Eye (tissue), 1 donor: Measurements from ENCODE around the gene ZFR.
A peak's percentile ranks its signal among the peaks of the same experiment; 100 is the strongest.
"Not testable (repeated sequence)": the region's sequence is repeated elsewhere in the genome, so short reads cannot be mapped to it uniquely, and the experiment has no call there.

Experiments used
- DNase-seq: peaks from one replicate; pipeline ENCODE4 v3.0.0-alpha.2; 2015

Gene ZFR

DNA sequence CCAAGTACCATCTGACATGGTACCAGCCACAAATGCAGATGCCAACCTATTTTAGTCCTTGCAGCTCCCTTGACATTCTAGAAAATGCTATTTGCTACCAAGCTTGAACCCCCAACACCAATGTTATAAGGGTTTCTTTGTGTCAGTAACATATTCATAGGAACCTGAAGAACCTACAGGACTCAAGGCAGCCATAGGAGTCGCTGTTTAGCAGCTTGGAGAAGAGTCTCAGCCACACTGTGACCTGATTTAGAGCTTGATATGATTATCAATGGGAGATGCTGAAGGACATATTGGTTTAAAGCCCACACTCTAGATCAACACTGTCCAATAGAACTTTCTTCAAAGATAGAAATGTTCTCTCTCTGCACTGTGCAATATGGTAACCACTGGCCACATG is 6.4 kb upstream of the ZFR start:
- no peak for DNase-seq

- no peak for DNase-seq
Measured at GRCh38 chr5:32449262-32449661, 4.7 kb upstream of the ZFR start.

GRCh38 chr5:32446630-32447029 is 2.1 kb upstream of the ZFR start:
- no peak for DNase-seq

DNA sequence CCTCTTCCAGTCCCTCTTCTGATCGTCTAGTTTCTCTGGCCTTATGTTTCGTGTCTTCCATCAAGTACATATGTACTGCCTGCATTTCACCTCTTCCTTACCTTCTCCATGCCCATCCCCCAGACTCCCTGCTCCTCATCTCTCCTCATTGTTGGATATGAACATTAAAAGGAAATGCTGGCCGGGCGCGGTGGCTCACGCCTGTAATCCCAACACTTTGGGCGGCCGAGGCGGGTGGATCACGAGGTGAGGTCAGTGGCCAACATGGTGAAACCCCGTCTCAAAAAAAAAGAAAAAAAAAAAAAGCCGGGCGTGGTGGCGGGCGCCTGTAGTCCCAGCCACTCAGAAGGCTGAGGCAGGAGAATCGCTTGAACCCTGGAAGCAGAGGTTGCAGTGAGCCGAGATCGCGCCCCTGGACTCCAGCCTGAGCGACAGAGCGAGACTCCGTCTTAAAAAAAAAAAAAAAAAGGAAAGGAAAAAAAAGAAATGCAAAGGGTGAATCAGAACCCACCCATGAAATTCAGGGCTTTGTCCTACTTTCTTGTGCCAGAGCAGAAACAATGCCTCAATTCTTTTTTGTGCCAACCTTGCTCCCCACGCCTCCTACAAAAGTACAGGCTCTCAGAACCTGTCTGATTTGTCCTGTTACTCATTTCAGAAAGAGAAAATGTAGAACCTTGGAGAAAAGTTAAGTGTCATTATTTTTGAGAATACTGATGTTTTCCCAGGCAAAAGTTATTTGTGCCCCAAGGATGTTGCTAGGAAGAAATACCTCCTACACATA is 1.5 kb upstream of the ZFR start:
- DNase-seq, result no peak

GRCh38 chr5:32445287-32445758 is 783 bp upstream of the ZFR start:
- no peak for DNase-seq

DNA sequence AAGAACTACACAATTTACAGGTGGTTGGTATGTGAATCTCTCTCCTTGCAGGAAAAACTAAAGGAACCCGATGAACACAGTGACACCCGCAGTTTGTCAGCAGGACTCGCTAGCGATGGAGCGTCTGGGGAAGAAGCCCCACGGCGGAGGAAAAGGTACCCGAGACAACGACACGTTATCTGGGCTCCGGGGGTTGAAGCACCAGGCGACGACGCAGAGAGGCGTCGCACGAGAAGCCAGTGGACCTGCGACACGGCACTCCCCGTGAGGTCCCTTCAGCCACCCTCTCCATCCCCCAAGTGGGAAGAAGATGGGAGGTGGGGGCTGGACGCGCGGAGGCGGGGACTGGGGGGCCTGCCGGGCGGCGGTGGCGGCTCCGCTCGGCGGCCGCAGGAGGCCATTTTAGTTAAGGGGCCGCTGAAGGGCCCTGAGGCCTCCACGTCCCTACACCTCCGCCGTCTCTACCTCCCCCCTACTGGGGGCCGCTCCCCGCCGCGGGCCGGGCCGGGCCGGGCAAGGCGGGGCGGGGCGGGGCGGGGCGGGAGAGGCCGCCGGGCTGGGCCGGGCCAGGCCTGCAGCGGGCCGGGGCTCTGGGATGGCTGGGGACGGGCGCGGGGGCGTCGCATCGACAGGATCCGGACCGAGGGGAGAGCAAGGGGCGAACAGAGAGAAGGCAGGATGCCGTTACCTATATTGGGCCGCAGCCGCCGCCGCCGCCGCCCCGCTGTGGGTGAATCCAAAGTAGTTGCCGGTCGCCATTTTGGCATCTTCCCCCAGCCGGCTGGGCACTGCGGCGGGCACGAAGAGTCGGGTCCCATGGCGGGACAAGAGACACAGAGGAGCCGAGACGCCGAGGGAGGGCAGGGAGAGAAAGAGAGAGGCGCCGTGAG is 754 bp downstream of the ZFR start:
- DNase-seq, result peak; percentile 76

- DNase-seq, result no peak
Measured at GRCh38 chr5:32443145-32443540, 1.4 kb downstream of the ZFR start.

GRCh38 chr5:32439086-32439642 is 5.4 kb downstream of the ZFR start:
- DNase-seq, result no peak

DNA sequence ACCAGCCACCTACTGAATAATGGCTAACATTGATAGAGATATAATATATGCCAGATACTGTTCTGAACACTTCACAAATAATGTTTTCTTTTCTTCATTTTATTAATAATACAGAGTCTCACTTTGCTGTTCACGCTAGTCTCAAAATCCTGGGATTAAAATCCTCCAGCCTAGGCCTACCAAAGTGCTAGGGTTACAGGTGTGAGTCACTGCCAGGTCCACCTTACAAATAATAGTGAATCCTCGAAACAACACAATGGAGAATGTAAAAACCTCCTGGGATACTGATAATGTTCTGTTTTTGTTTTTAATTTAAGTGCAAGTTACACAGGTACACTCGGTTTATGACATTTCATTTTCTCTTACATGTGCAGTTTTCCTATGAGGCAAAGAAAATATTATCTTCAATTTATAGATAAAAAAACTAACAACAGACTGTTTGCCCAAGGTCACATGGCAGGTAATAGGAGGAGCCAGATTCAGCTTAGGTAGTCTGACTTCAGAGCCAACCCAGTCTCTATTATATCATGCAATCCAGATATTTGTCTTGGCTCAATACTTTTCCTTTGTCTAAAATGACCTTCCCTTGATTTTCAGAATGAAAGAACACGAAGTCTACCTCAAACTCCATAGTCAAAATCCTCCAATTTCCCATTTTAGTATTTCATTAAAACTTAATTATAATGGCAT is 7.8 kb downstream of the ZFR start:
- DNase-seq, result no peak

DNA sequence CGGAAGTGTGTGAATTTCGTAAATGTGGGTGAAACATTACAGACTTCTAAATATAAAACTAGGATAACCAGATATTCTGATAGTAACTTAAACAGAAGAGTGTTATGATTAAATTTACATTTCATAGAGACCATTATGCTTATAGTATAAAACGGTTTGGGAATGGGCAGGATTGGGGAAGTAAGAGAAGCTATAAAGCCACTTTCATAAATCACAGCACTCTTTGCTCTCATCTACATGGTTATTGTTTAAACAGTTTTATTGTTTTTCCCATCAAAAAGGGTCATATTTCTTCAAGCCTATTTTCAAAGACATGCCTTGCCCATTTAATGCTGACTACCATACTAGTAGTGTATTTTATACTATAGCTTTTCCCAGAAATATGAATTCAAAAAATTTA is 9.2 kb downstream of the ZFR start:
- no peak for DNase-seq

- DNase-seq, result no peak
Measured at GRCh38 chr5:32434221-32434620, 10.3 kb downstream of the ZFR start.

DNA sequence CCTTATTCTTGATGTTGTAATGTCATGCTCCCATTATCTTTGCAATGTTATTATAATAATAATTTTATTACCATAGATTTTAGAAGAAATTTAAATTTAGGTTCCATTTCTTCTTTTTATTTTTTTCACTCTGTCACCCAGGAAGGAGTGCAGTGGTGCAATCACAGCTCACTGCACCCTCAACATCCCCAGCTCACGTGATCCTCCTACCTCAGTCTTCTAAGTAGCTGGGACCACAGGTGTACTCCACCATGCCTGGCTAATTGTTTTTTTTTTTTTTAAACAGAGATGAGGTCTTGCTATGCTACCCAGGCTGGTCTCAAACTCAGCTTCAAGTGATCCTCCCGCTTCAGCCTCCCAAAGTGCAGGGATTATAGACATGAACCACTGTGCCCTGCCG is 11.9 kb downstream of the ZFR start:
- no peak for DNase-seq

DNA sequence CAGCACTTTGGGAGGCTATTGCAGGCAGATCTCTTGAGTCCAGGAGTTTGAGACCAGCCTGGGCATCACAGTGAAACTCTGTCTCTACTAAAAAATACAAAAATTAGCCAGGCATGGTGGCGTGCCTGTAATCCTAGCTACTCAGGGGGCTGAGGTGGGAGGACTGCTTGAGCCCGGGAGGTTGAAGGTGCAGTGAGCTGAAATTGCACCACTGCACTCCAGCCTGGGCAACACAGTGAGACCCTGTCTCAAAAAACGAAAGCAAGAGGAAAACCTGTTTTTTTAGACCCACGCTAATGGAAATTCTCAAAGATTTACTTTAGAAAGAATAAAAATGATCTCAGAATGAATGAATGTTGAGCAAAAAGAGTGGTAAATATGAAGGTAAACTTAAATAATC is 13.7 kb downstream of the ZFR start:
- DNase-seq, result not testable (repeated sequence)

DNA sequence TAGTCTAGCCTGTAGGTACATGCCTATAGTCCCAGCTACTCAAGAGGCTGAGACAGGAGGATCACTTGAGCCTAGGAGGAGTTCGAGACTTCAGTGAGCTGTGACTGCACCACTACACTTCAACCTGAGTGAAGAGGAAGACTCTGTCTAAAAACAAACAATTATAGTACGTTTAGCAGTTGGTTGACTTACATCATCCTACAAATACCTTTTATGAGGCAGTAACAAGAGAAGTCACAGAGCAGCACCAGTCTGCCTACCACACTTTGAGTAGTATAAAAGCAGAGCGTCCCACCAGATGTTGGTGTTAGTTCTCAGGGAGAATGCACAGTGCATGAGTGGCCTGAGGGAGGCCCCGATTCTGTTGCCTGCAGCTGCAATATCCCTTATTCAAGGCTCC is 16.1 kb downstream of the ZFR start:
- DNase-seq, result no peak

GRCh38 chr5:32426440-32427151 is 17.9 kb downstream of the ZFR start:
- DNase-seq, result no peak

GRCh38 chr5:32422697-32423096 is 21.8 kb downstream of the ZFR start:
- DNase-seq, result no peak

GRCh38 chr5:32421075-32421474 is 23.5 kb downstream of the ZFR start:
- DNase-seq, result no peak

- DNase-seq, result no peak
Measured at GRCh38 chr5:32420506-32420905, 24.0 kb downstream of the ZFR start.

DNA sequence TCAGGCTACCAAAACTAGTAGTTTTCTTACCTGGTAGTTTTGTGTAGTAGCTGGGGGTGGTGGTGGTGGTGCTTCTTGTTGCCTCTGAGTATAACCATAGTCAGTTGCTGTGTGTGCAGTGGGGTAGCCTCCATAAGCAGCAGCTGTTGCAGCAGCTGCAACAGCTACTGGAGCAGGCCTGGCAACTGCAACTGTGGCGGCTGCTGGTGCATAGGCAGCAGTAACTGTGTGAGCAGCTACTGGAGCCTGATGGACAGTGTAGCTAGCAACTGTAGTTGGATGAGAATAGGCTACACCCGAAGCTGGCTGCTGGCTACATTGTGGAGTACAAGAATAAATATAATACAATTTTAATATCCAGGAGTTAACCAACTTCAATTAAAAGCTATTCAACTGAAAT is 24.7 kb downstream of the ZFR start:
- DNase-seq, result peak; percentile 48

GRCh38 chr5:32413466-32414263 is 30.9 kb downstream of the ZFR start:
- no peak for DNase-seq

DNA sequence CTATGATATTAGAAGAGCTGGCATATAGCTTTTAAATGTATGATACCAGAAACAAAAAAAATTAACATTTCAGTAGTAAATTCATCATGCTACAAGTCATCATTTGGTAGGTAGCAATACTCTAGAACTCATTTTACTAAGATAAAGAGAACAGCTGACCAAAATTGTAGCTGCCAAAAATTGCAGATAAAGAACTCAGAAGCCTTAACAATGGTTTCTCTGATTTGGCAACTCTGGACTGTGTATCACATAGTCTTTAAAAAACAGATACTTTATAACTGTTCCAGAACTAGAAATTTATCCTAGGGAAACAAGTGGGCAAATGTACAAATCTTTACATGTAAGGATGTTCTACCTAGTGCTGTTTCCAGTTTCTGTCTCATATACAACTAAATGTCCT is 33.9 kb downstream of the ZFR start:
- DNase-seq, result no peak

DNA sequence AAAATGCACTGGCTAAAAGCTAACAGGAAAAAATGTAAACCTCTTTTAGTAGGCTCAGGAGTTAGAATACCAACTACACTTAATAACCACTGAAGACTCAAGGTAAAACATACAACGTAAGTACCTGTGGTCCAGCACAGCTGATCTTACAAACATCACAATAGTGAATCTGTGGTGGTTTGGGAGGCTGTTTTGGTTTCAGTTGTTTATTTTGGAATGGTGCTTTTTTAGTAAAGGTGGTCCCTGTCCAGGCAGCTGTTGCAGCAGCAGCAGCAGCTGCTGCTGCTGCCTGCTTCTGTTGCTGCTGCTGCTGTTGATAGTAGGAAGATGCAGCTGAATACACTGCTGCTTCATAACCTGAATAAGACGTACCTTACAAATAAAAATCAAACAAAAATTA is 37.9 kb downstream of the ZFR start:
- no peak for DNase-seq
